GM12878 (cell line): Measurements from ENCODE around the gene VWA5B2. TPM values are rescaled to one million over a fixed set of nuclear protein-coding genes. Genes with fewer than 3 reads are reported as not detected.

Experiments used
- ATAC-seq: fragments of 200-7000 bp; cut with Tn5 transposase; 3 replicates; pipeline ENCODE4 v1.9.1; 2020; ENCODE audit warnings: mild to moderate bottlenecking, moderate library complexity
- BruUV-seq: library from RNA; stranded (reverse); fragments of 400-500 nt; replicated peaks from 2 replicates; lab custom pipeline; 2021; lab: Mats Ljungman, UMichigan
- CTCF ChIA-PET: fragments of 300-600 bp; sonication (Branson Sonifier 250); formaldehyde crosslinking; extraction: SDS; loops from one replicate; lab custom pipeline; 2021; ENCODE audit warnings: inconsistent platforms; lab: Yijun Ruan, JAX
- POLR2A ChIA-PET: fragments of 350-600 bp; formaldehyde crosslinking; extraction: SDS; loops from one replicate; lab custom pipeline; 2021; ENCODE audit warnings: inconsistent platforms; lab: Charles Lee
- RAD21 ChIA-PET: fragments of 300-600 bp; sonication (Branson Sonifier 250); formaldehyde crosslinking; loops from one replicate; lab custom pipeline; 2023; ENCODE audit warnings: antibody characterized with exemption; ENCODE audit not compliant: unreplicated experiment; lab: Charles Lee
- SMC1A ChIA-PET: fragments of 300-600 bp; sonication (Branson Sonifier 250); formaldehyde crosslinking; loops from one replicate; lab custom pipeline; 2023; ENCODE audit not compliant: unreplicated experiment, uncharacterized antibody; lab: Charles Lee
- DNase-seq: peaks from one replicate; pipeline ENCODE4 v3.0.0-alpha.2; 2011; ENCODE audit warnings: low read depth, low spot score
- FAIRE-seq: peaks from 3 replicates; lab custom pipeline; 2011; peaks lifted over from hg19 to GRCh38; lab: Jason Lieb, UNC
- H2AFZ ChIP-seq: 2 replicates; pipeline ENCODE4 v1.6.0; 2011; ENCODE audit warnings: low read depth, low read length, control low read depth; ENCODE audit not compliant: control insufficient read depth
- H3K27ac ChIP-seq: 2 replicates; pipeline ENCODE4 v1.5.1; 2011; ENCODE audit warnings: control low read depth; ENCODE audit not compliant: control insufficient read depth, insufficient read depth
- H3K27me3 ChIP-seq, 2 experiments: replicated peaks in 1 of 2; 2 replicates each; pipeline versions ENCODE4 v1.6.0 to v1.6.1; 2011; ENCODE audit warnings: low read length in 1 of 2; ENCODE audit not compliant: control insufficient read depth in 2 of 2, insufficient read depth in 2 of 2
- H3K36me3 ChIP-seq, 2 experiments: 2 replicates each; pipeline ENCODE4 v1.5.1; 2011; ENCODE audit warnings: low read length in 1 of 2; ENCODE audit not compliant: control insufficient read depth in 2 of 2, insufficient read depth in 2 of 2
- H3K4me1 ChIP-seq: 2 replicates; pipeline ENCODE4 v1.6.1; 2011; ENCODE audit warnings: mild to moderate bottlenecking, low read length, moderate library complexity, mixed read lengths; ENCODE audit not compliant: control insufficient read depth, insufficient read depth
- H3K4me2 ChIP-seq: 2 replicates; pipeline ENCODE4 v1.6.0; 2011; ENCODE audit warnings: control low read depth; ENCODE audit not compliant: control insufficient read depth, insufficient read depth
- H3K4me3 ChIP-seq: fragments of 200-600 bp; sonication (generic); 2 replicates; pipeline ENCODE4 v1.5.1; 2016
- H3K79me2 ChIP-seq: 2 replicates; pipeline ENCODE4 v1.6.0; 2011; ENCODE audit warnings: low read length; ENCODE audit not compliant: control insufficient read depth, insufficient read depth
- H3K9ac ChIP-seq: 2 replicates; pipeline ENCODE4 v1.8.0; 2011; ENCODE audit warnings: low read length, control low read depth, mixed read lengths; ENCODE audit not compliant: control insufficient read depth, insufficient read depth
- H3K9me3 ChIP-seq: replicated peaks from 3 replicates; pipeline ENCODE4 v1.5.1; 2011; ENCODE audit warnings: mild to moderate bottlenecking, low read length; ENCODE audit not compliant: control insufficient read depth, insufficient read depth
- H4K20me1 ChIP-seq: 2 replicates; pipeline ENCODE4 v1.6.0; 2011; ENCODE audit not compliant: control insufficient read depth, insufficient read depth
- BHLHE40 ChIP-seq, 2 experiments: fragments of 450-650 bp in 1 of 2; IDR thresholded peaks; 2 replicates each; pipeline ENCODE4 v1.6.1; 2011 to 2017; ENCODE audit warnings: low read depth in 2 of 2, borderline replicate concordance in 1 of 2, improper control_type of control experiment in 1 of 2, low read length in 1 of 2, mild to moderate bottlenecking in 1 of 2
- CREM ChIP-seq: IDR thresholded peaks from 2 replicates; pipeline ENCODE4 v1.6.1; 2014; ENCODE audit warnings: antibody characterized with exemption, low read depth
- DPF2 ChIP-seq: fragments of 450-650 bp; IDR thresholded peaks from 2 replicates; pipeline ENCODE4 v1.6.1; 2017; ENCODE audit warnings: mild to moderate bottlenecking
- FOXK2 ChIP-seq: fragments of 450-650 bp; IDR thresholded peaks from 2 replicates; pipeline ENCODE4 v1.6.1; 2017; ENCODE audit warnings: mild to moderate bottlenecking, moderate library complexity
- HDAC2 ChIP-seq: fragments of 200-600 bp; sonication (generic); IDR thresholded peaks from 2 replicates; pipeline ENCODE4 v1.6.1; 2017
- KAT2A ChIP-seq: conservative IDR thresholded peaks from 2 replicates; pipeline ENCODE4 v1.6.1; 2011; ENCODE audit warnings: low read depth, low read length; ENCODE audit not compliant: control insufficient read depth
- LARP7 ChIP-seq: fragments of 450-650 bp; IDR thresholded peaks from 2 replicates; pipeline ENCODE4 v1.6.1; 2017; ENCODE audit warnings: mild to moderate bottlenecking
- MTA3 ChIP-seq: IDR thresholded peaks from 2 replicates; pipeline ENCODE4 v1.6.1; 2012; ENCODE audit warnings: low read length, inconsistent platforms, borderline replicate concordance
- MYB ChIP-seq: fragments of 150-350 bp; IDR thresholded peaks from 2 replicates; pipeline ENCODE4 v1.6.1; 2014; ENCODE audit warnings: mild to moderate bottlenecking, low read depth, low read length, borderline replicate concordance
- NFXL1 ChIP-seq: fragments of 450-650 bp; IDR thresholded peaks from 2 replicates; pipeline ENCODE4 v1.6.1; 2017; ENCODE audit warnings: antibody characterized with exemption, mild to moderate bottlenecking, borderline replicate concordance
- NR2C1 ChIP-seq: fragments of 450-650 bp; IDR thresholded peaks from 2 replicates; pipeline ENCODE4 v1.6.1; 2017; ENCODE audit warnings: antibody characterized with exemption, mild to moderate bottlenecking, moderate library complexity
- PAX5 ChIP-seq: IDR thresholded peaks from 2 replicates; pipeline ENCODE4 v1.6.1; 2011; ENCODE audit warnings: low read depth, low read length, borderline replicate concordance
- RAD21 ChIP-seq: IDR thresholded peaks from 2 replicates; pipeline ENCODE4 v1.6.1; 2011; ENCODE audit warnings: mild to moderate bottlenecking, low read depth, low read length, moderate library complexity; ENCODE audit not compliant: insufficient read depth
- RAD51 ChIP-seq: fragments of 450-650 bp; IDR thresholded peaks from 2 replicates; pipeline ENCODE4 v1.6.1; 2016; ENCODE audit warnings: moderate library complexity, mild to moderate bottlenecking, inconsistent platforms
- RBBP5 ChIP-seq: fragments of 200-600 bp; sonication (generic); conservative IDR thresholded peaks from 2 replicates; pipeline ENCODE4 v1.6.1; 2016
- SIN3A ChIP-seq: IDR thresholded peaks from 2 replicates; pipeline ENCODE4 v1.6.1; 2012; ENCODE audit warnings: low read depth, low read length, improper control_type of control experiment
- TBL1XR1 ChIP-seq: IDR thresholded peaks from 2 replicates; pipeline ENCODE4 v1.6.1; 2012; ENCODE audit warnings: low read depth, low read length, improper control_type of control experiment
- ZNF207 ChIP-seq: fragments of 450-650 bp; IDR thresholded peaks from 2 replicates; pipeline ENCODE4 v1.6.1; 2014; ENCODE audit warnings: antibody characterized with exemption, mild to moderate bottlenecking, borderline replicate concordance
- WGBS: methylation state at CpG from one replicate; pipeline ENCODE4 v1.1.6; 2016; ENCODE audit warnings: low lambda C conversion rate; ENCODE audit not compliant: insufficient replicate concordance, insufficient coverage; ENCODE audit errors: missing lambda C conversion rate; 5-methylcytosine and 5-hydroxymethylcytosine counted together
- in situ Hi-C: fragments of 300-500 bp; cut with MboI; formaldehyde crosslinking; loops from 9 replicates; pipeline ENCODE4 v1.14.3; 2018; ENCODE audit warnings: mixed read lengths
- intact Hi-C: fragments of 100-400 bp; cut with micrococcal nuclease; formaldehyde crosslinking; loops from one replicate; pipeline ENCODE4 v1.14.2; 2022; ENCODE audit not compliant: unreplicated experiment
- polyA plus RNA-seq, 11 experiments: library from polyadenylated mRNA; depleted of rRNA in 4 of 11; unstranded in 6 of 11; stranded (reverse) in 5 of 11; fragments of >200 nt; fragmentation: Nextera tagmentation in 4 of 11; fragmentation: Illumina TruSeq in 1 of 11; extraction: Ambion mirVana in 4 of 11; extraction: Trizol in 1 of 11; gene quantifications; 1 replicate in 1 of 11; 2 replicates in 10 of 11; pipeline versions ENCODE4 v1.2.1 to v1.2.3, GENCODE V29; 2011 to 2016; ENCODE audit warnings: inconsistent platforms in 2 of 11, missing spikeins in 2 of 11, low read depth in 1 of 11
- total RNA-seq, 4 experiments: library from RNA; depleted of rRNA in 3 of 4; stranded (reverse); fragments of >200 nt in 3 of 4; fragmentation: Illumina TruSeq in 1 of 4; extraction: Trizol in 1 of 4; gene quantifications; 2 replicates each; pipeline versions ENCODE4 v1.2.1 to v1.2.3, GENCODE V29; 2013 to 2021
- TF ChIP-seq, protein P1 (sequence below): fragments of 450-650 bp; IDR thresholded peaks from 2 replicates; pipeline ENCODE4 v1.6.1; 2017; ENCODE audit warnings: mild to moderate bottlenecking, low read depth, inconsistent platforms; ENCODE audit not compliant: poor library complexity, severe bottlenecking
- TF ChIP-seq, protein P2 (sequence below): IDR thresholded peaks from 2 replicates; pipeline ENCODE4 v1.6.1; 2011; ENCODE audit warnings: mild to moderate bottlenecking, low read depth, low read length, moderate library complexity; ENCODE audit not compliant: insufficient replicate concordance

Gene VWA5B2
- total and polyA plus RNA-seq, 10 of the 15 experiments (the other 5 are each of a cell fraction or from before 2014, with no cell fraction given): 0.03 to 0.09 TPM; not detected in 8

DNA sequence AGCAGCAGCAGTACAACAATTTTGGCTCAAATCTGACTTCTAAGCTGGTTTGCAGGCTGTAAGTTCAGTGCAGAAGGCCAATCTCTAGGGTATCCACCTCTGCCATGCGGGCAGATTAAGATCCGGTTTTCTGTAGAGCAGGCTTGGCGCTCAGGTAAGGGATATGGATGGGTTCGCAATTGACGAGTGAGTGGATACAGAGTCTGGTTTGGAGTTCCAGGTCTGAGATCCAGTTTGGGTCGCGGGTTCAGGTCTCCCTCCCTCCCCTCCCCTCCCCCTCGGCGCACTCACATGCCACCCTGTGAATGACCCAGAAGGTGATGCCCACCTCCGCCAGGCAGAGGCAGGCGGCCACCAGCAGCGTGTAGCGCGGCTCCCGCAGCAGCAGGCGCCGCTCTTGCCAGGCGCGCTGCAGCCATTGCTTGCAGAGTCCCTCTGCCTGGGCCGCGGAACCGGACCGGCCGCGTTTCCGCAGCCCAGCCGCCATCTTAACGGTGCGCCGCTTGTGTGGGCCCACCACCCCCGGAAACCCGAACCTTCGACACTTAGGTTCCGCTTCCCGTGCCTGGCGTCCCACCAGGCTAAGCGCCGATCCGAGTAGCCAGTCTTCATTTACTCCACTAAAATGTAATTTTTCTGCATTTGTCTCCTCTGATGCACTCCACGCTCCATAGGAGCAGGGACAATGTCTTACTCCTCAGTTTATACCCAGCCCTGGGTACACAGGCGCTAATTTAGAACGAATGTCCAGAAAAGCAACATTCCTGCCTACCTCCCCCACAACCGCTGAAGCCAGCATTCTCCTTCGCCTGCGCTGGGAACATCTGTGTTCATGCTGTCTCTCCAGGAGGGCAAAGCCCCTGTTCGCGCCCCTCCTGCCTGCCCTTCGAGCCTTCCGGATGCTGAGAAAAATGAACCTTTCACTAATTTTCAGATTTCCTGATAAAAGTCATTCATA, 19.3 kb downstream of the VWA5B2 start, which contains the start of gene ALG3:
Gene ALG3 (minus strand): TSS at position 509 of the 958 bp plus-strand sequence. CDS start 22 bp downstream, at position 487.
- Histone ChIP-seq H3K4me2 (peak within 1 kb of the TSS; percentile 100), H4K20me1 (no peaks in the 10 kb centered on the region), H3K4me1 (no peaks in the 10 kb centered on the region), H3K36me3 (peaks cover 2 to 10% of the 10 kb centered on the region in 2 experiments), H3K79me2 (peaks cover 17% of the 10 kb centered on the region), H3K27ac (peak within 1 kb of the TSS; percentile 91), H3K27me3 (no peaks in the 10 kb centered on the region), H3K9me3 (no peaks in the 10 kb centered on the region), H3K4me3 (peak within 1 kb of the TSS; percentile 82), H2AFZ (peak within 1 kb of the TSS; percentile 99), H3K9ac (peak within 1 kb of the TSS; percentile 98)
- WGBS: 1% methylated on average over 47 of the region's 49 CpGs
- ChIA-PET POLR2A (interaction anchor here (1.4 kb wide), 1 partner anchor 54 kb away, joined by 3 read pairs; no protein-coding TSS in a partner anchor), RAD21 (interaction anchor here (1.1 to 1.2 kb wide), 2 partner anchors 21 to 353 kb away, joined by 8 to 17 read pairs; no protein-coding TSS in a partner anchor), SMC1A (no interaction called here), CTCF (interaction anchor here (1.1 to 7.1 kb wide), 5 partner anchors 12 to 352 kb away, joined by 3 to 69 read pairs (median 18); partner anchors contain the start of gene VWA5B2)
- no TSS peak for BruUV-seq
- intact Hi-C loops (loop anchor here (1.0 to 5.0 kb wide), 2 partner anchors 111 to 364 kb away; partner anchors contain the start of genes EIF2B5 and PARL), in situ Hi-C loops (loop anchor here (5.0 kb wide), 1 partner anchor 361 kb away; no protein-coding TSS in a partner anchor)
- FAIRE-seq (peak; percentile 49), ATAC-seq (peak; percentile 66), DNase-seq (peak; percentile 41)
- TF ChIP-seq PAX5: no peak
- no peak for TF ChIP-seq MTA3
- TF ChIP-seq TBL1XR1: no peak; the same call in 1 of the 2 replicates
- 0 out of 2 replicates have a peak, but pooled peaks have one; percentile 22 for TF ChIP-seq DPF2
- TF ChIP-seq RBBP5: 0 out of 2 replicates have a peak, but pooled peaks have one; percentile 84
- no peak for TF ChIP-seq RAD21
- TF ChIP-seq MYB: 0 out of 2 replicates have a peak, but pooled peaks have one; percentile 30
- peak; percentile 34; the same call in 1 of the 2 replicates for TF ChIP-seq RAD51
- no peak for TF ChIP-seq HDAC2
- TF ChIP-seq, protein P1, sequence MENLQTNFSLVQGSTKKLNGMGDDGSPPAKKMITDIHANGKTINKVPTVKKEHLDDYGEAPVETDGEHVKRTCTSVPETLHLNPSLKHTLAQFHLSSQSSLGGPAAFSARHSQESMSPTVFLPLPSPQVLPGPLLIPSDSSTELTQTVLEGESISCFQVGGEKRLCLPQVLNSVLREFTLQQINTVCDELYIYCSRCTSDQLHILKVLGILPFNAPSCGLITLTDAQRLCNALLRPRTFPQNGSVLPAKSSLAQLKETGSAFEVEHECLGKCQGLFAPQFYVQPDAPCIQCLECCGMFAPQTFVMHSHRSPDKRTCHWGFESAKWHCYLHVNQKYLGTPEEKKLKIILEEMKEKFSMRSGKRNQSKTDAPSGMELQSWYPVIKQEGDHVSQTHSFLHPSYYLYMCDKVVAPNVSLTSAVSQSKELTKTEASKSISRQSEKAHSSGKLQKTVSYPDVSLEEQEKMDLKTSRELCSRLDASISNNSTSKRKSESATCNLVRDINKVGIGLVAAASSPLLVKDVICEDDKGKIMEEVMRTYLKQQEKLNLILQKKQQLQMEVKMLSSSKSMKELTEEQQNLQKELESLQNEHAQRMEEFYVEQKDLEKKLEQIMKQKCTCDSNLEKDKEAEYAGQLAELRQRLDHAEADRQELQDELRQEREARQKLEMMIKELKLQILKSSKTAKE: no peak
- no peak for TF ChIP-seq FOXK2
- TF ChIP-seq SIN3A: peak; percentile 86
- TF ChIP-seq KAT2A: no peak
- TF ChIP-seq LARP7: peak; percentile 76
- TF ChIP-seq, protein P2, sequence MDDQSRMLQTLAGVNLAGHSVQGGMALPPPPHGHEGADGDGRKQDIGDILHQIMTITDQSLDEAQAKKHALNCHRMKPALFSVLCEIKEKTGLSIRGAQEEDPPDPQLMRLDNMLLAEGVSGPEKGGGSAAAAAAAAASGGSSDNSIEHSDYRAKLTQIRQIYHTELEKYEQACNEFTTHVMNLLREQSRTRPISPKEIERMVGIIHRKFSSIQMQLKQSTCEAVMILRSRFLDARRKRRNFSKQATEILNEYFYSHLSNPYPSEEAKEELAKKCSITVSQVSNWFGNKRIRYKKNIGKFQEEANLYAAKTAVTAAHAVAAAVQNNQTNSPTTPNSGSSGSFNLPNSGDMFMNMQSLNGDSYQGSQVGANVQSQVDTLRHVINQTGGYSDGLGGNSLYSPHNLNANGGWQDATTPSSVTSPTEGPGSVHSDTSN: peak; percentile 6
- peak; percentile 75 for TF ChIP-seq CREM
- TF ChIP-seq NR2C1: peak; percentile 65
- TF ChIP-seq BHLHE40 (IDR thresholded peaks at IDR 0.05; ENCODE audit: borderline replicate concordance in 1 of 2, low read depth in 2 of 2, low read length in 1 of 2): peak; percentile 57 to 85; a peak in 3 of 4 replicates
- TF ChIP-seq ZNF207: no peak
- TF ChIP-seq NFXL1: no peak
